WI38 (cell line): ENCODE data around the gene ADAT3.

Source experiments
- H3K4me3 ChIP-seq: 2 replicates; pipeline ENCODE4 v1.5.1; 2011; ENCODE audit warnings: low read depth, mild to moderate bottlenecking, control low read depth, low read length
- TF ChIP-seq, protein P1 (sequence below): IDR thresholded peaks from 2 replicates; pipeline ENCODE4 v1.5.1; 2012; ENCODE audit warnings: low read depth, mild to moderate bottlenecking, control low read depth, low read length

ADAT3 gene

DNA sequence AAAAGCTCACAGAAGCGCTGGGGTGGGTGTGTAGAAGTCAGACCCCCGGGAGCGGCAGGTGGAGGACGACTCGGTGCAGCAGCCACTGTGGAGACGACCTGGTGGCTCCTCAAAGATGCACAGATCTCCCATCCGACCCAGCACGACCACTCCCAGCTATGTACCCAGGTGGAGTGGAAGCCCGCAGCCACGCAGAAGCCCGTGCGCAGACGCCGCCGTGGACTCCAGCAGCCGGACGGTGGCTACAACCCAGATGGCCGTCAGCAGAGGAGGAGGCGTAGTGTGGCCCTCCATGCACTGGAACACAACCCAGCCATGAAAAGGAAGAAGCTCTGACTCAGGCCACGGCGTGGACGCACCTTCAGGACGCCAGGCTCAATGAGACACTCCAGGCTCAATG, 57.5 kb downstream of the ADAT3 start:
- TF ChIP-seq, protein P1, sequence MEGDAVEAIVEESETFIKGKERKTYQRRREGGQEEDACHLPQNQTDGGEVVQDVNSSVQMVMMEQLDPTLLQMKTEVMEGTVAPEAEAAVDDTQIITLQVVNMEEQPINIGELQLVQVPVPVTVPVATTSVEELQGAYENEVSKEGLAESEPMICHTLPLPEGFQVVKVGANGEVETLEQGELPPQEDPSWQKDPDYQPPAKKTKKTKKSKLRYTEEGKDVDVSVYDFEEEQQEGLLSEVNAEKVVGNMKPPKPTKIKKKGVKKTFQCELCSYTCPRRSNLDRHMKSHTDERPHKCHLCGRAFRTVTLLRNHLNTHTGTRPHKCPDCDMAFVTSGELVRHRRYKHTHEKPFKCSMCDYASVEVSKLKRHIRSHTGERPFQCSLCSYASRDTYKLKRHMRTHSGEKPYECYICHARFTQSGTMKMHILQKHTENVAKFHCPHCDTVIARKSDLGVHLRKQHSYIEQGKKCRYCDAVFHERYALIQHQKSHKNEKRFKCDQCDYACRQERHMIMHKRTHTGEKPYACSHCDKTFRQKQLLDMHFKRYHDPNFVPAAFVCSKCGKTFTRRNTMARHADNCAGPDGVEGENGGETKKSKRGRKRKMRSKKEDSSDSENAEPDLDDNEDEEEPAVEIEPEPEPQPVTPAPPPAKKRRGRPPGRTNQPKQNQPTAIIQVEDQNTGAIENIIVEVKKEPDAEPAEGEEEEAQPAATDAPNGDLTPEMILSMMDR, result no peak
- H3K4me3 ChIP-seq, result no peak overlapping the region
